Chondrocyte (in vitro differentiated cells): Measurements from ENCODE around the gene IL17B. TPM values are rescaled to one million over a fixed set of nuclear protein-coding genes. Genes with fewer than 3 reads are reported as not detected.

Source experiments
- DNase-seq: peaks from one replicate; pipeline ENCODE4 v3.0.0; 2021; ENCODE audit warnings: mixed read lengths, low spot score
- H3K27ac Mint-ChIP-seq: one replicate; pipeline ENCODE4 v1.8.0; 2021; ENCODE audit warnings: mild to moderate bottlenecking, moderate library complexity, mixed read lengths; ENCODE audit not compliant: unreplicated experiment
- H3K27me3 Mint-ChIP-seq: 2 replicates; pipeline ENCODE4 v1.8.0; 2021; ENCODE audit warnings: low read depth, mixed read lengths
- H3K36me3 Mint-ChIP-seq: 2 replicates; pipeline ENCODE4 v1.8.0; 2021; ENCODE audit warnings: low read depth, mixed read lengths
- H3K4me1 Mint-ChIP-seq: 2 replicates; pipeline ENCODE4 v1.8.0; 2021; ENCODE audit warnings: low read depth, mild to moderate bottlenecking, mixed read lengths
- H3K4me3 Mint-ChIP-seq: one replicate; pipeline ENCODE4 v1.8.0; 2021; ENCODE audit warnings: mild to moderate bottlenecking, moderate library complexity, mixed read lengths; ENCODE audit not compliant: unreplicated experiment
- H3K9me3 Mint-ChIP-seq: 2 replicates; pipeline ENCODE4 v1.8.0; 2021; ENCODE audit warnings: low read depth, mixed read lengths
- total RNA-seq: library from RNA; stranded (reverse); gene quantifications from 3 replicates; pipeline ENCODE4 v1.2.1, GENCODE V29; 2021
- TF ChIP-seq, protein P1 (sequence below): fragments of 200-600 bp; sonication (generic); IDR thresholded peaks from 2 replicates; pipeline ENCODE4 v1.5.0; 2021; ENCODE audit warnings: antibody characterized with exemption, mild to moderate bottlenecking, moderate library complexity

Gene IL17B
- total RNA-seq, 1 donor from 2014 or later, result 4.6 TPM

DNA sequence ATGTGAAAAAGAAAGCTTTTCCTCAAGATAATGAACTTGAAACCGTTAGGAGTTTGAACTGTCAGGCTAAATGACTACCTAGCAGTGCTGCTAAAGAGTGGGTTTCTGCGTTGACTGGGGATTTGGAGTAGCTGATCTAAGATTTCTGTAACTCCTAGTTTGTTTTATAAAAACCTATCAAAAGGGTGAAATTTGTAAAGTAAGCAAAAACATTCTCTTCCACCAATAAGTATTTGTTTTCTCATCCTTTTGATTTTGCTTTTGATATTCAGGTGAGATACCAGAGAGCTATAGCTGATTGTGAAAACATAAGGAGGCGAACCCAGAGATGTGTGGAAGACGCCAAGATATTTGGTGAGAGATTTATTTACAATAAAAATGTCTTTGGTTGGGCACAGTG is 29.7 kb downstream of the IL17B start:
- Mint-ChIP-seq H3K36me3 (peaks cover 35% of the 10 kb centered on the region), H3K9me3 (no peaks in the 10 kb centered on the region), H3K27me3 (no peaks in the 10 kb centered on the region), H3K27ac (no peak overlapping the region), H3K4me1 (peaks cover 37% of the 10 kb centered on the region), H3K4me3 (no peak overlapping the region)
- no peak for DNase-seq
- TF ChIP-seq, protein P1, sequence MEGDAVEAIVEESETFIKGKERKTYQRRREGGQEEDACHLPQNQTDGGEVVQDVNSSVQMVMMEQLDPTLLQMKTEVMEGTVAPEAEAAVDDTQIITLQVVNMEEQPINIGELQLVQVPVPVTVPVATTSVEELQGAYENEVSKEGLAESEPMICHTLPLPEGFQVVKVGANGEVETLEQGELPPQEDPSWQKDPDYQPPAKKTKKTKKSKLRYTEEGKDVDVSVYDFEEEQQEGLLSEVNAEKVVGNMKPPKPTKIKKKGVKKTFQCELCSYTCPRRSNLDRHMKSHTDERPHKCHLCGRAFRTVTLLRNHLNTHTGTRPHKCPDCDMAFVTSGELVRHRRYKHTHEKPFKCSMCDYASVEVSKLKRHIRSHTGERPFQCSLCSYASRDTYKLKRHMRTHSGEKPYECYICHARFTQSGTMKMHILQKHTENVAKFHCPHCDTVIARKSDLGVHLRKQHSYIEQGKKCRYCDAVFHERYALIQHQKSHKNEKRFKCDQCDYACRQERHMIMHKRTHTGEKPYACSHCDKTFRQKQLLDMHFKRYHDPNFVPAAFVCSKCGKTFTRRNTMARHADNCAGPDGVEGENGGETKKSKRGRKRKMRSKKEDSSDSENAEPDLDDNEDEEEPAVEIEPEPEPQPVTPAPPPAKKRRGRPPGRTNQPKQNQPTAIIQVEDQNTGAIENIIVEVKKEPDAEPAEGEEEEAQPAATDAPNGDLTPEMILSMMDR, result no peak

DNA sequence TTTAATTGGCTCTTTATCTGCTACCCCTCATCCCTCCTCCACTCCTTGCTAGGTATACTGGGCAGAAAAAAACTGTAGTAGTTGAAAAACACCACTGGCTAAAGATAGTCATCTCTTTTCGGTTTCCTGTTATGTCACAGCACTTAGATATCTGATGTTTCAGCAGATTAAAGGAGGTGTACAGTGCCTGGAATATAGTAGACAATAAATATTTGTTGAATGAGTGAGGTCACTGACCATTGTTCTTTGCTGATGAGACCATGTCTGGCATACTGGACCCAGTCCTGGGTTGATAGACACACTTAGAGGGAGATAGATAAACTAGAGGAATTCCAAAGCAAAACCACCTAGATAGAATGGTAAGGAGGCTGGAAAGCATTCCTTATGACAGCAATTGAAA is 30.6 kb downstream of the IL17B start:
- Mint-ChIP-seq H3K27me3 (no peaks in the 10 kb centered on the region), H3K4me1 (peaks cover 42% of the 10 kb centered on the region), H3K9me3 (no peaks in the 10 kb centered on the region), H3K27ac (no peak overlapping the region), H3K4me3 (no peak overlapping the region), H3K36me3 (peaks cover 32% of the 10 kb centered on the region)
- TF ChIP-seq, protein P1, result no peak
- no peak for DNase-seq

DNA sequence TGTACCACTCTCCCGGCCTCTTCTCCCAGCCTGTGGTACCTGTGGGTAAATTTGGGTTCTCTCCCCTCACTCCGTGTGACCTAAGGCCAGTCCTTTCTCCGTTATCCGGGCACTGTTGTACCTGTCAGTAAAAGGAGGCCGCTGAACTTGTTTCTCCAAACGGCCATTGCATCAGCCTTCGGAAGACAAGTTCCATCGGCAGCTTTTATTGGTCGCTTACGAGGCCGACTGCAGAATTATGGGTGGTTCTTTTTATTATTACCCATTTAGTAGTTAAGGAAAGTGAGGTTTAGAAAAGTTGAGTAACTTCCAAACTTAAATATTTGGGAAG is 33.2 kb downstream of the IL17B start:
- no peaks in the 10 kb centered on the region for H3K27me3 Mint-ChIP-seq
- no peak for DNase-seq
- peak overlapping the region; percentile 91 for H3K4me3 Mint-ChIP-seq
- H3K4me1 Mint-ChIP-seq, result peaks cover 47% of the 10 kb centered on the region
- TF ChIP-seq, protein P1, result no peak
- peaks cover 20% of the 10 kb centered on the region for H3K36me3 Mint-ChIP-seq
- H3K27ac Mint-ChIP-seq, result peak overlapping the region; percentile 99
- H3K9me3 Mint-ChIP-seq, result no peaks in the 10 kb centered on the region

DNA sequence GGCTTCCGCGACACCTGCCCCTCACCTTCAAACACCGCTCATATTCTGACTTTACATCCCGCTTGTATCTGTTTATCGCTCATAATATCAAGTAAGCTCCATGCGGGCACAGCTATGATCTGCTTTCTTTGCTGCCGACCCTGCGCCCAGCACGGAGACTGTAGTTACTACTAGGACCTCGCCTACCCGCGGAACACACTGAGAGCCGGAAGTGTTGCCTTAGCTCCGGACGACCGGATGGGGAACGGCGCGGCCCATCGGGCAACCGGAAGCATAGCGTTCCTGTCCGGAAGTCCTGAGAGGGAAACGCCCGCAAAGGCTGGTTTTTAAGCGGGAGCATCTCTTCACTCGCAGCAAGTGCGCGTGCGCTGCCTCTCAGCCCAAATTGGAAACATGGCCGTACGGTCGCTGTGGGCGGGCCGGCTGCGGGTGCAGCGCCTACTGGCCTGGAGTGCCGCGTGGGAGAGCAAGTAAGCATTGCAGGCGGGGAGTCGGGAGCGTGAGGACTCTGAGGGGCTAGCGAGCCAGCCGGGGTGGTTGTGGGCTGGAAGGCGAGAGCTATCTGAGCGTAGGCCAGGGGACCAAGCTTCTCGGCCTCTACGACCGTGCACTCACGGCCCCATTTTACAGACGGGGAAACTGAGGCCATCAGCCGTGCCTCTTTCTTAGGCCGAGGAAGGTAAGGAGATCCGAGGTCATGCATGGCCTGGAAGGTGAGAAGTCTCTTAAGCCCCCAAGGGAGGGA is 33.8 kb downstream of the IL17B start, which contains the start of gene GRPEL2:
Gene GRPEL2, plus strand, starts transcription at position 353 of the 745 bp plus-strand sequence. Its CDS starts 41 bp downstream, at position 394.
- Mint-ChIP-seq H3K36me3 (peaks cover 14% of the 10 kb centered on the region), H3K9me3 (no peaks in the 10 kb centered on the region), H3K27ac (peak within 1 kb of the TSS; percentile 99), H3K4me3 (peak within 1 kb of the TSS; percentile 91), H3K4me1 (peaks cover 47% of the 10 kb centered on the region), H3K27me3 (no peaks in the 10 kb centered on the region)
- DNase-seq, result peak; percentile 99
- TF ChIP-seq, protein P1, result peak; percentile 12

DNA sequence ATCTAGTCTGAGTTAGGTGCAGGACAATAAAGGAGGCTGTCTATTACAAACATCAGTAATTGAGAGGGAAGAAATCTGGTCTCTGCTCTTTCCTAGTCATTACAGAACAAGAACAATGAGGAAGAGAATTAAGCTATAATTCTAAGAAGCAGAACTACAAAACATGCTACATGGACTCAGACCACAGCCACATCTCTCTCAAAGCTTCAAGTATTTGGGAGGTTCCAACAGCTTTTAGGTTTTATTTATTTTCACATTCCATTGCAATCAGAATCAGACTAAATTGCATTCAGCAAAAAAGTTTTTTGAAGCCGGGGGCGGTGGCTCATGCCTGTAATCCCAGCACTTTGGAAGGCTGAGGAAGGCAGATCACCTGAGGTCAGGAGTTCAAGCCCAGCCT is 34.9 kb downstream of the IL17B start:
- DNase-seq, result no peak
- H3K27me3 Mint-ChIP-seq, result no peaks in the 10 kb centered on the region
- TF ChIP-seq, protein P1, result no peak
- H3K4me3 Mint-ChIP-seq, result no peak overlapping the region
- H3K9me3 Mint-ChIP-seq, result no peaks in the 10 kb centered on the region
- peaks cover 5% of the 10 kb centered on the region for H3K36me3 Mint-ChIP-seq
- H3K4me1 Mint-ChIP-seq, result peaks cover 43% of the 10 kb centered on the region
- no peak overlapping the region for H3K27ac Mint-ChIP-seq
